ENCODE data around the gene CAPN3. TPM values are rescaled to one million over a fixed set of nuclear protein-coding genes. Genes with fewer than 3 reads are reported as not detected.
A peak's percentile ranks its signal among the peaks of the same experiment; 100 is the strongest.
"Not testable (repeated sequence)": the region's sequence is repeated elsewhere in the genome, so short reads cannot be mapped to it uniquely, and the experiment has no call there.

CAPN3 gene
- total and polyA plus RNA-seq, 5 donors from 2014 or later: 0.21 to 15.6 TPM; not detected in 3

DNA sequence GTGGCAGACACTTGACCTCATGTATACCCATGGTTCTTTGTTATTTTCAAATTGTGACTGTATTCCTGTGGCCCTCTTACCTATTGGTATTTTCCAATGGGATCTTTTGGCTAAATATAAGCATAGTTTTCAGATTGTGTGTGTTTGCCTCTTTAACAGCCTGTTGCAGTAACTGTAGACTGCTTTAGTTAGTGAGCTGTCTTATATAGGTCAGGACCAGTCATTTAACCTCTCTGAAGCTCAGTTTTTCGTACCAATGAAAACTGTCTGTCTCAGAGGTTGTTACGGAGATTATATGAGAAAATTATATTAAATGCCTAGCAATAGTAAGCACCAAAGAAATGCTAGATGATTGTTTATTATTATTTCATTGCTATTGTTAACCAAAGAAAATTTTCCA, 29.3 kb upstream of the CAPN3 start:
- H3K27me3 ChIP-seq (ENCODE audit: control insufficient read depth, insufficient read depth, low read length): no peaks in the 10 kb centered on the region
- H3K27ac ChIP-seq (ENCODE audit: insufficient read depth, low read length, poor library complexity, severe bottlenecking): no peak overlapping the region
- Mint-ChIP-seq H3K4me3 (no peak overlapping the region), H3K36me3 (peaks cover 49% of the 10 kb centered on the region), H3K4me1 (peaks cover 0 to 5% (median 1%) of the 10 kb centered on the region in 4 donors), H3K9me3 (peaks cover 0 to 5% (median 2%) of the 10 kb centered on the region in 7 donors), H3K27me3 (no peaks in the 10 kb centered on the region), H3K27ac (no peak overlapping the region)
- H3K9me3 ChIP-seq (ENCODE audit: control insufficient read depth in 2 of 2, low read length in 2 of 2): peaks cover 3 to 5% of the 10 kb centered on the region in 2 experiments
- H3K4me3 ChIP-seq (ENCODE audit: low read depth, low read length): no peak overlapping the region
- no peaks in the 10 kb centered on the region for H3K4me1 ChIP-seq (ENCODE audit: control insufficient read depth, insufficient read depth, low read length, poor library complexity, severe bottlenecking)
- ATAC-seq (ENCODE audit: low read depth in 2 of 2): no peak
- DNase-seq: no peak
- peaks cover 26% of the 10 kb centered on the region for H3K36me3 ChIP-seq (ENCODE audit: control insufficient read depth, insufficient read depth, low read length)

DNA sequence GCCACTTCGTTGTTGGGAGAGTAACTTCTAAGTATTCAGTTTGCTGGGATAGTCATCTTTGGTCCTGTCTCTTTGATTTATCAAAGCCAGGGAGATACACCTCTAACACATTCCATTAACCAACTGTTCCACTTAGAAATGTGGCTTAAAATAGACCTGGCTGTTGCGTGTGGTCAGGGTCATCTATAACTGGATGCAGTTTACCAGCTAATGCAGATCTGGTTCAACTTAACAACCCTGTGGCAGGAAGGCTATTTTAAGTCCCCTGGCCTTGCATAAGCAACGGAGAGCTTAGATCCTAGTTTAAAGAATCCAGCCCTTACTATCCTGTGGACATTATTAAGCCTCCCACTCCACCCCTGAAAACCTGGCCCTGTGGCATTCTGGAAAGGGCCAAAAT, 28.1 kb upstream of the CAPN3 start:
- no peak overlapping the region for H3K27ac ChIP-seq (ENCODE audit: insufficient read depth, low read length, poor library complexity, severe bottlenecking)
- H3K36me3 ChIP-seq (ENCODE audit: control insufficient read depth, insufficient read depth, low read length): peaks cover 23% of the 10 kb centered on the region
- H3K4me1 ChIP-seq (ENCODE audit: control insufficient read depth, insufficient read depth, low read length, poor library complexity, severe bottlenecking): no peaks in the 10 kb centered on the region
- no peaks in the 10 kb centered on the region for H3K27me3 Mint-ChIP-seq
- H3K4me1 Mint-ChIP-seq: peaks cover 0 to 5% (median 1%) of the 10 kb centered on the region in 4 donors
- no peak overlapping the region for H3K4me3 ChIP-seq (ENCODE audit: low read depth, low read length)
- H3K27ac Mint-ChIP-seq: no peak overlapping the region
- peaks cover 6 to 8% of the 10 kb centered on the region in 2 experiments for H3K9me3 ChIP-seq (ENCODE audit: control insufficient read depth in 2 of 2, low read length in 2 of 2)
- H3K9me3 Mint-ChIP-seq: peaks cover 0 to 14% (median 7%) of the 10 kb centered on the region in 7 donors
- no peak for DNase-seq
- H3K27me3 ChIP-seq (ENCODE audit: control insufficient read depth, insufficient read depth, low read length): no peaks in the 10 kb centered on the region
- H3K36me3 Mint-ChIP-seq: peaks cover 53% of the 10 kb centered on the region
- H3K4me3 Mint-ChIP-seq: no peak overlapping the region
- no peak for ATAC-seq (ENCODE audit: low read depth in 2 of 2)

DNA sequence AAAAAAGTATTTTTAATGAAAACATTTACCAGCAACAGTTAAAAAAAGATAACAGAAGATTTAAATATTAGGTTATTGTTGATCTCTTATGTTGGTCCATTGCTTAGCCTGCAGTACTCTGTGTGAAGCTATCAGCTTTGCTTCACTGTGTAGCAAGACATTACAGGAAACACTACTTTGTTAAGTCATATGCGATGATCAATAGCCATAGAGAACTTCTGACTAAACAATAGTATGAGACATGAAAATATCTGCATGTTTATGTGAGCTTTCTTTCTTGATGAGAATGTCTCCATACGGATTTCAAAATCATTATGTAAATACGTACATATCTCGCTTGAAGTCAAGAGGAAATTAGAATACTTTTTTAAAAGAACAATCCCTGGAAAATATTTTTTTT, 27.0 kb upstream of the CAPN3 start:
- no peak overlapping the region for H3K4me3 ChIP-seq (ENCODE audit: low read depth, low read length)
- Mint-ChIP-seq H3K4me3 (no peak overlapping the region), H3K9me3 (peaks cover 0 to 20% (median 8%) of the 10 kb centered on the region in 7 donors), H3K27me3 (no peaks in the 10 kb centered on the region), H3K4me1 (peaks cover 0 to 5% (median 0%) of the 10 kb centered on the region in 4 donors), H3K36me3 (peaks cover 42% of the 10 kb centered on the region), H3K27ac (no peak overlapping the region)
- no peaks in the 10 kb centered on the region for H3K4me1 ChIP-seq (ENCODE audit: control insufficient read depth, insufficient read depth, low read length, poor library complexity, severe bottlenecking)
- peaks cover 6 to 8% of the 10 kb centered on the region in 2 experiments for H3K9me3 ChIP-seq (ENCODE audit: control insufficient read depth in 2 of 2, low read length in 2 of 2)
- peaks cover 15% of the 10 kb centered on the region for H3K36me3 ChIP-seq (ENCODE audit: control insufficient read depth, insufficient read depth, low read length)
- no peak overlapping the region for H3K27ac ChIP-seq (ENCODE audit: insufficient read depth, low read length, poor library complexity, severe bottlenecking)
- DNase-seq (no peak), ATAC-seq (ENCODE audit: low read depth in 2 of 2) (no peak)
- no peaks in the 10 kb centered on the region for H3K27me3 ChIP-seq (ENCODE audit: control insufficient read depth, insufficient read depth, low read length)

DNA sequence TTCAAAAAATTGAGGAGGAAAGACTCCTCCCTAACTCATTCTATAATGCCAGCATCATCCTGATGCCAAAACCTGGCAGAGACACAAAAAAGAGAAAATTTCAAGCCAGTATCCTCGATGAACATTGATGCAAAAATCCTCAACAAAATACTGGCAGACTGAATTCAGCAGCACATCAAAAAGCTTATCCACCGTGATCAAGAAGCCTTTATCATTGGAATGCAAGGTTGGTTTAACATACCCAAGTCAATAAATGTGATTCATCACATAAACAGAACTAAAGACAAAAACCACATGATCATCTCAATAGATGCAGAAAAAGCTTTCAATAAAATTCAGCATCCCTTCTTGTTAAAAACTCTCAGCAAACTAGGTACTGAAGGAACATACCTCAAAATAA, 24.2 kb upstream of the CAPN3 start:
- Histone ChIP-seq H3K36me3 (ENCODE audit: control insufficient read depth, insufficient read depth, low read length) (peaks cover 8% of the 10 kb centered on the region), H3K4me3 (ENCODE audit: low read depth, low read length) (no peak overlapping the region), H3K4me1 (ENCODE audit: control insufficient read depth, insufficient read depth, low read length, poor library complexity, severe bottlenecking) (no peaks in the 10 kb centered on the region), H3K9me3 (ENCODE audit: control insufficient read depth in 2 of 2, low read length in 2 of 2) (peaks cover 6 to 8% of the 10 kb centered on the region in 2 experiments), H3K27me3 (ENCODE audit: control insufficient read depth, insufficient read depth, low read length) (no peaks in the 10 kb centered on the region), H3K27ac (ENCODE audit: insufficient read depth, low read length, poor library complexity, severe bottlenecking) (no peak overlapping the region)
- no peak overlapping the region for H3K27ac Mint-ChIP-seq
- DNase-seq (no peak), ATAC-seq (ENCODE audit: low read depth in 2 of 2) (no peak)
- H3K4me3 Mint-ChIP-seq: no peak overlapping the region
- peaks cover 0 to 20% (median 8%) of the 10 kb centered on the region in 7 donors for H3K9me3 Mint-ChIP-seq
- no peaks in the 10 kb centered on the region for H3K27me3 Mint-ChIP-seq
- peaks cover 32% of the 10 kb centered on the region for H3K36me3 Mint-ChIP-seq
- no peaks in the 10 kb centered on the region for H3K4me1 Mint-ChIP-seq

DNA sequence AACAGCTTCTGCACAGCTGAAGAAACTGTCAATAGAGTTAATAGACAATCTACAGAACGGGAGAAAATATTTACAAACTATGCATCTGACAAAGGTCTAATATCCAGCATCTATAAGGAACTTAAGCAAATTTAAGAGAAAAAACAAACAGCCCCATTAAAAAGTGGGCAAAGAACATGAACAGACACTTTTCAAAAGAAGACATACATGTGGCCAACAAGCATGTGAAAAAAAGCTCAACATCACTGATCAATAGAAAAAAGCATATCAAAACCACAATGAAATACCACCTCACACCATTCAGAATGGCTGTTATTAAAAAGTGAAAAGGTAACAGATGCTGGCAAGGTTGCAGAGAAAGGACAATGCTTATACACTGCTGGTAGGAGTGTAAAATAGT, 22.7 kb upstream of the CAPN3 start:
- not testable (repeated sequence) for H3K27ac Mint-ChIP-seq; H3K27me3 Mint-ChIP-seq; H3K36me3 ChIP-seq (ENCODE audit: control insufficient read depth, insufficient read depth, low read length); H3K4me3 ChIP-seq (ENCODE audit: low read depth, low read length); H3K4me1 Mint-ChIP-seq; DNase-seq; ATAC-seq (ENCODE audit: low read depth in 2 of 2); H3K4me3 Mint-ChIP-seq; H3K27ac ChIP-seq (ENCODE audit: insufficient read depth, low read length, poor library complexity, severe bottlenecking); H3K27me3 ChIP-seq (ENCODE audit: control insufficient read depth, insufficient read depth, low read length); H3K9me3 ChIP-seq (ENCODE audit: control insufficient read depth in 2 of 2, low read length in 2 of 2); H3K4me1 ChIP-seq (ENCODE audit: control insufficient read depth, insufficient read depth, low read length, poor library complexity, severe bottlenecking)
- Mint-ChIP-seq H3K9me3 (peaks cover 0 to 20% (median 8%) of the 10 kb centered on the region in 7 donors), H3K36me3 (peaks cover 22% of the 10 kb centered on the region)

DNA sequence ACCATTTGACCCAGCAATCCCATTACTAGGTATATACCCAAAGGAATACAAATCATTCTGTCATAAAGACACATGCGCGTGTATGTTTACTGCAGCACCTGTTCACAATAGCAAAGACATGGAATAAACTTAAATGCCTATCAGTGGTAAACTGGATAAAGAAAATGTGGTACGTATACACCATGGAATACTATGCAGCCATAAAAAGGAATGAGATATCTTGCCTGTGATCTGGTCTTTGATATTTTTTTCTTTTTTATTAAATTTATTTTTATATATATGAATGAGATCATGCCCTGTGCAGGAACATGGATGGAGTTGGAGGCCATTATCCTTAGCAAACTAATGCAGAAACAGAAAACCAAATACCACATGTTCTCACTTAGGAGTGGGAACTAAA, 22.2 kb upstream of the CAPN3 start:
- H3K4me3 ChIP-seq (ENCODE audit: low read depth, low read length); H3K4me3 Mint-ChIP-seq; H3K9me3 ChIP-seq (ENCODE audit: control insufficient read depth in 2 of 2, low read length in 2 of 2); H3K4me1 Mint-ChIP-seq; DNase-seq; H3K4me1 ChIP-seq (ENCODE audit: control insufficient read depth, insufficient read depth, low read length, poor library complexity, severe bottlenecking); H3K36me3 ChIP-seq (ENCODE audit: control insufficient read depth, insufficient read depth, low read length); H3K27me3 Mint-ChIP-seq; H3K27me3 ChIP-seq (ENCODE audit: control insufficient read depth, insufficient read depth, low read length); ATAC-seq (ENCODE audit: low read depth in 2 of 2); H3K27ac ChIP-seq (ENCODE audit: insufficient read depth, low read length, poor library complexity, severe bottlenecking); H3K27ac Mint-ChIP-seq: not testable (repeated sequence)
- Mint-ChIP-seq H3K36me3 (peaks cover 22% of the 10 kb centered on the region), H3K9me3 (peaks cover 0 to 20% (median 8%) of the 10 kb centered on the region in 7 donors)

DNA sequence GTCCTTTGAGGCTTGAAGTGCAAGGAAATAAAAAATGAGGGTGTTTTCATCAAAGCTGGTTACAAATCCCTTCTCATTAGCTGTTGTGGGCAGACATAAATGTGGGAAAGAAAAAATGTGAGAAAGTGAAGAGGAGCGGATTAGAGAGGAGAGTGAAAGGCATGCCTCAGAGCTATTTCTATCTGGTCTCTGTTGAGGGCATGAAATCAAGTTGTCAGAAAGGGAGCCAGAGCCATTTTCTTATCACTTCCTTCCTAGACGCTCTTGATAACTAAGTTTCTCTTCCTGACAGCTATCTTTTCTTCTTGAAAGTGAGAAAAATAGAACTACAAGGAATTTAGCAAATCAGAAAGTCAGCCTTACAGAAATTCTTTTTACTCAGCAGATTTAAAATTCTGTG, 20.8 kb upstream of the CAPN3 start:
- H3K36me3 Mint-ChIP-seq: peaks cover 27% of the 10 kb centered on the region
- Histone ChIP-seq H3K27me3 (ENCODE audit: control insufficient read depth, insufficient read depth, low read length) (no peaks in the 10 kb centered on the region), H3K36me3 (ENCODE audit: control insufficient read depth, insufficient read depth, low read length) (peaks cover 15% of the 10 kb centered on the region), H3K27ac (ENCODE audit: insufficient read depth, low read length, poor library complexity, severe bottlenecking) (no peak overlapping the region), H3K9me3 (ENCODE audit: control insufficient read depth in 2 of 2, low read length in 2 of 2) (peaks cover 6 to 8% of the 10 kb centered on the region in 2 experiments), H3K4me1 (ENCODE audit: control insufficient read depth, insufficient read depth, low read length, poor library complexity, severe bottlenecking) (no peaks in the 10 kb centered on the region), H3K4me3 (ENCODE audit: low read depth, low read length) (no peak overlapping the region)
- no peak for ATAC-seq (ENCODE audit: low read depth in 2 of 2)
- no peak overlapping the region for H3K27ac Mint-ChIP-seq
- H3K4me3 Mint-ChIP-seq: no peak overlapping the region
- peaks cover 0 to 20% (median 8%) of the 10 kb centered on the region in 7 donors for H3K9me3 Mint-ChIP-seq
- H3K4me1 Mint-ChIP-seq: no peaks in the 10 kb centered on the region
- H3K27me3 Mint-ChIP-seq: no peaks in the 10 kb centered on the region
- DNase-seq: no peak

DNA sequence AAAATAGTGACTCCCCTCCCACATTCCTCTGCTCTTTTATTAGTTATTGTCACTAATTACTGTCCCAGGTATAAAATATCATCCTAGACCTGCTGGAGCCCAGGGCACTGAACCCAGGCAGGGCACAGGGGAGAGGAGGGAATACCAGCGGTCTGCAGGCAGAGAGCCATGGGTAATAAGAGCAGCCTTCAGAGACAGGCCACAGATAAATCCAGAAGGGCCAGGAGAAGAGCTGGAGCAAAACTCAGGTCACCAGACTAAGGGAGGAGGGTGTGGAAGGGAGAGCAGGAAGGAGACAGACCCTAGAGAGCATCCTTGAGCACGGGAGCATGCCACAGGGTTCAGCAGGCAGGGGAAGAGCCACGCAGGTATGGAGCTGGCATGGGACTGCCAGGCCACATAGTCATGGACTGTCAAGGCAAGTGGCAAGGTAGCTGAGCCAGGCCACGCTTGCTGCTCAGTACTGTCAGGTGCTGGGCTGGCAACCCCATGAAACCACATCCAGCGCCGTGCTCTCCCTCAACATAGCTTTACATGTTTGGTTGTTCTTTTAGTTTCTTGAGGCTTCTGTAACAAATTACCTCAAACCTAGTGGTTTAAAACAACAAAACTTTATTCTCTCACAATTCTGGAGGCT, 15.6 kb upstream of the CAPN3 start:
- no peaks in the 10 kb centered on the region for H3K27me3 ChIP-seq (ENCODE audit: control insufficient read depth, insufficient read depth, low read length)
- H3K4me1 Mint-ChIP-seq: no peaks in the 10 kb centered on the region
- H3K36me3 Mint-ChIP-seq: peaks cover 30% of the 10 kb centered on the region
- no peak overlapping the region for H3K4me3 ChIP-seq (ENCODE audit: low read depth, low read length)
- DNase-seq (no peak), ATAC-seq (ENCODE audit: low read depth in 2 of 2) (no peak)
- H3K4me3 Mint-ChIP-seq: no peak overlapping the region
- peaks cover 36% of the 10 kb centered on the region for H3K36me3 ChIP-seq (ENCODE audit: control insufficient read depth, insufficient read depth, low read length)
- H3K4me1 ChIP-seq (ENCODE audit: control insufficient read depth, insufficient read depth, low read length, poor library complexity, severe bottlenecking): no peaks in the 10 kb centered on the region
- no peaks in the 10 kb centered on the region for H3K9me3 Mint-ChIP-seq
- no peaks in the 10 kb centered on the region for H3K27me3 Mint-ChIP-seq
- H3K9me3 ChIP-seq (ENCODE audit: control insufficient read depth in 2 of 2, low read length in 2 of 2): no peaks in the 10 kb centered on the region
- peak overlapping the region in 1 of 3 donors; percentile 82 for H3K27ac Mint-ChIP-seq
- H3K27ac ChIP-seq (ENCODE audit: insufficient read depth, low read length, poor library complexity, severe bottlenecking): no peak overlapping the region

Data from CD4-positive, CD25-positive, alpha-beta regulatory T cell (primary cell).